Fibroblast of skin of scalp (primary cell): ENCODE results near the gene VPS54. TPM values are rescaled to one million over a fixed set of nuclear protein-coding genes. Genes with fewer than 3 reads are reported as not detected.

Experiments used
- DNase-seq: peaks from one replicate; pipeline ENCODE4 v3.0.0-alpha.2; 2013
- polyA plus RNA-seq, 2 experiments: library from polyadenylated mRNA; unstranded; fragments of 120-200 nt; gene quantifications; one replicate each; pipeline ENCODE4 v1.2.1, GENCODE V29; 2013; ENCODE audit not compliant: insufficient read length in 2 of 2

Gene VPS54, protein sequence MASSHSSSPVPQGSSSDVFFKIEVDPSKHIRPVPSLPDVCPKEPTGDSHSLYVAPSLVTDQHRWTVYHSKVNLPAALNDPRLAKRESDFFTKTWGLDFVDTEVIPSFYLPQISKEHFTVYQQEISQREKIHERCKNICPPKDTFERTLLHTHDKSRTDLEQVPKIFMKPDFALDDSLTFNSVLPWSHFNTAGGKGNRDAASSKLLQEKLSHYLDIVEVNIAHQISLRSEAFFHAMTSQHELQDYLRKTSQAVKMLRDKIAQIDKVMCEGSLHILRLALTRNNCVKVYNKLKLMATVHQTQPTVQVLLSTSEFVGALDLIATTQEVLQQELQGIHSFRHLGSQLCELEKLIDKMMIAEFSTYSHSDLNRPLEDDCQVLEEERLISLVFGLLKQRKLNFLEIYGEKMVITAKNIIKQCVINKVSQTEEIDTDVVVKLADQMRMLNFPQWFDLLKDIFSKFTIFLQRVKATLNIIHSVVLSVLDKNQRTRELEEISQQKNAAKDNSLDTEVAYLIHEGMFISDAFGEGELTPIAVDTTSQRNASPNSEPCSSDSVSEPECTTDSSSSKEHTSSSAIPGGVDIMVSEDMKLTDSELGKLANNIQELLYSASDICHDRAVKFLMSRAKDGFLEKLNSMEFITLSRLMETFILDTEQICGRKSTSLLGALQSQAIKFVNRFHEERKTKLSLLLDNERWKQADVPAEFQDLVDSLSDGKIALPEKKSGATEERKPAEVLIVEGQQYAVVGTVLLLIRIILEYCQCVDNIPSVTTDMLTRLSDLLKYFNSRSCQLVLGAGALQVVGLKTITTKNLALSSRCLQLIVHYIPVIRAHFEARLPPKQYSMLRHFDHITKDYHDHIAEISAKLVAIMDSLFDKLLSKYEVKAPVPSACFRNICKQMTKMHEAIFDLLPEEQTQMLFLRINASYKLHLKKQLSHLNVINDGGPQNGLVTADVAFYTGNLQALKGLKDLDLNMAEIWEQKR
- 19.2 TPM for polyA plus RNA-seq (2013, experiment 1 of 2; ENCODE audit: insufficient read length)
- polyA plus RNA-seq (2013, experiment 2 of 2; ENCODE audit: insufficient read length), result 19.9 TPM

GRCh38 chr2:64019083-64019974 is at the start of gene VPS54:
Gene VPS54 (minus strand): TSS chr2:64019428. CDS start chr2:63983999, 35,429 bp downstream.
- DNase-seq, result peak; percentile 75

DNA sequence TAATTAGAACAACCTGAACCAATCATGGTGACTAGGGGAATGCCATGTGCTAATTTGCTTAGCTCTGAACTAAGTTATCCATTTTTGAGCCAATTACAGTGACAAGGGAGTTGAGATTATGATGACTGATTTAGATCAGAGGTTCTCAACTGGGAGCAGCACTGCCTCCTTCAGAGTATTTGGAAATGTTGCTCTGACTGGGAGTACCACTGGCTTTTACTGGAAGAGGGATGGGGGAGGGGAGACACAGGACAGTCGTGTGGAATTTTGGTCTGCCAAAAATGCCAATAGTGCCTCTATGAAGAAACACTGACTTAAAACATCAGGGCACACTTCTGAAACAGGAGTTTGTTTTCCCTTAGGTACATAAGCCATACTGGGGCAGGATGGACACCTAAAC is 48.1 kb upstream of the VPS54 start:
- DNase-seq, result no peak

GRCh38 chr2:64065516-64065915 is 46.3 kb upstream of the VPS54 start:
- no peak for DNase-seq

DNA sequence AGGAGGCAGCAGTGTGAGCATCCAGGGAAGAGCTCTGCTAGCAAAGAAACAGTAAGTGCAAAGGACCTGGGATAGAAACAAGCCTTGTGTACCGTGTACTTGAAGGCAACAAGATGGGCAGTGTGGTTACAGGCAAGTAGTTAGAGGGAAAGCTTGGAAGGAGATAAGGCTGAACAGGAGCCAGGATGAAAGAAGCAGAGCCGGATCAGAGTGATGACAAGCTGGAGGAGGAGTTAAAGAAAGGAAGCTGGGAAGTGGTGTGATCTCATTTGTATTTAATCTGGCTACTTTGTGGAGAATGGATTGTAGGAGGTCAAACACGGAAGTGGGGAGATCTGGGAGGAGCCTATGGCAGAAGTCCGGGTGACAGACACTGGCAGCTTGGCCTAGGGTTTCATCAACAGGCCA is 44.7 kb upstream of the VPS54 start:
- peak; percentile 68 for DNase-seq

- DNase-seq, result no peak
Measured at GRCh38 chr2:64063454-64063853, 44.2 kb upstream of the VPS54 start.

DNA sequence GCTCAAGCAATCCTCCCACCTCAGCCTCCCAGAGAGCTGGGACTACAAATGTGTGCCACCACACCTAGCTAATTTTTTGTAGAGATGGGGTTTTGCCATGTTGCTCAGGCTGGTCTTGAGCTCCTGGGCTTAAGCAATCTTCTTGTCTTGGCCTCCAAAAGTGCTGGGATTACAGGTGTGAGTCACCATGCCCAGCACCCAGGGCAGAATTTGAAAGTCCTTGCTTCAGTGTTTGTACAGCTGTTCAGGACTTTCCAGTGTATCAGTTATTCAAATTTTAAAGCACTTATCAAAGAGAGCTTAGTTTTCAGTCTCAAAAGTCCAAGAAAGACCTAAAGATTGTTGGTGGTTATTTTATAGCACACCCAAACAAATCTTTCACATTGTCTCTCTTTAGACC is 43.6 kb upstream of the VPS54 start:
- DNase-seq, result peak; percentile 45

DNA sequence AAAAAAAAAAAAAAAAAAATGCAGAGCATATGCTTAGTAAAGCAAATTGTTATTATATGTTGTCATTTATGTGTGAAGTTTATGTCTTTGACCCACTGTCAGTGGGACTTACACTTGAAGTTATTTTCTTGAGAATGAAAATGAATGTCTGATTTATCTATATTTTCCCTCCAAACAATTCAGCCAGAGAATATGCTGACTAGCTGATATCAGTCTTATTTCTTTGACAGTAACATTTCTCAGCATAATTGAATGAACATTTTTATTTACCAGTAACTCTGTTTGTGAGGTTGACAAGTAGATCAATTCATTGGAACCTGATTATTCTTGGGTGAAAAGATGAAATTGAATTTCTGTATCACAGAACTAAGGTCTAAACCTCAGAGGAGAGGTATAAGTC is 40.0 kb upstream of the VPS54 start:
- DNase-seq, result no peak

GRCh38 chr2:64056021-64056420 is 36.8 kb upstream of the VPS54 start:
- no peak for DNase-seq

- no peak for DNase-seq
Measured at GRCh38 chr2:64054161-64054915, 35.1 kb upstream of the VPS54 start.

DNA sequence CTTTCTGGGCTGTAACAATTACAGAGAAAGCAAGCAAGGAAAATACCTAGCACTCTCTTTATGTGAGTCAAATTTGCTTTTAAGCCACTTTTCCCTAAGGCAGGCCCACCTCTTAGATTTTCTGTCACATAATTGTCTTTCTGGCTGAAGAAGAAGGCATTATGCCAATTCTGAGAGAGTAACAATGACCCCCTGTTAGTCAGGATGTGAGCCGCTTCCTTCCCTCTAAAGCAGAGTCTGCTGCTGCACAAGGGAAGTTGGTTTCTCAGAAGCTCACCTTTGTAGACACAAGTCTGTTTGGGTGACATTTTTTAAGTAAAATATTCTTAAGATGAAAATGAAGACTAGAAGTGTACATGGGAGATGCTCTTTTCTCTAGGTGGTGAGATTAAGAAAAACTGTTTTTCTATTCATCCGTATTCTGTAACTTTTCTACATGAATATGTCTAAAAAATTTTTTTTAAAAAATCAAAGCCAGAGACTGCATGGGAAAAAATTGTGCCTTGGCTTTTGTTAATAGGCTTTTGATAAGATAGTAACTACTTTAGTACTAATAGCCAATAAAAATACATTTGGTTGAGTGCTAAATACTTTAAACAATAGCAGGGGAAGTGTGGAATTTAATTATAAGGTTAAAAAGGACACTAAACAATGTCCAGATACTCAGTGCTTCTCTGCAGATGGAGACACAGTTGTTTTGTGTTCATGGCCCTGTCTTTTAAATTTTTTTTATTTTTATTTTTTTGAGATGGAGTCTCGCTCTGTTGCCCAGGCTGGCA is 33.4 kb upstream of the VPS54 start:
- no peak for DNase-seq

DNA sequence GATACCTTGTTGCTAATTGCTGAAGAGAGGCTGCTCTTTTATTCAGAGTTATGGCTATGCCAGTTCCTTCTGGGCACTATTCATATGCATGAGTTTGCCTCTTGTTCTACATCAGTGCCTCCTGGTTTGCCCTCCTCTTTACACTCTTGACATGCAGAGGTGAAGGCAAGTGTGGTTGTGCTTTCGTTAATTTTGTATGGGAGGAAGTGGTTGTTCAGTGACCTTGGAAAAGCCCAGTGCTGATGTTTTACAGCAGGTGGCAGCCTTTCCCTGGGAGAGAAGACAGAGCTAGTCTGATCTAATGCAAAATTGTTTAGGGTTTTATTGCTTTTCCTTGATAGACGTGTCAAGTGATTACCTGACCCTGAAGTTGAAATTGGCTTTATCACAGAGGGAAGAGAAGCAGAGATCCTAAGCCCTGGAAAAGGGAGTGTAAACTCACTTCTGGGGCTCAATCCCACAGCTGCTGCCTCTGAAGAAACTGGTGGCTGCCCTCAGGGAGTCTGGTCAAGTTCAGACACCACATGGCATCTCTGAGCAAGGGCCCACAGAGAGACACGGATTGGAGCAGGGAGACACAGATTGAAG is 30.5 kb upstream of the VPS54 start:
- peak; percentile 69 for DNase-seq

DNA sequence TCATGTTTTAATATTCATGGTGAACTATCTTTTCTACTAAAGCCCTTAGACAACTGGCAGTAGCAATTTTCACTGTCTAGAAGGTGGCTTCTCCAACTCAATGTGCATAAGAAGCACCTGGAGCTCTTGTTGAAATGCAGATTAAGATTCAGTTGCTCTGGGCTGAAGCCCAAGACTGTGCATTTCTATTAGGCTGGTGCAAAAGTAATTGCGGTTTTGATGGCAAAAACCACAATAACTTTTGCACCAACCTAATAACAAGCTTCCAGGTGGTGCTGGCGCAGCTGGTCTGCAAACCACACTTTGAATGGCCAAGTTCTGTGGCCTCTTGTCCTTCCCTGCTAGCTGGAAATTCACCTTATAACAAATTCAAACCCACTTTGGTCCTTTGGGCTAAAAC is 26.7 kb upstream of the VPS54 start:
- no peak for DNase-seq

- no peak for DNase-seq
Measured at GRCh38 chr2:64040161-64040560, 20.9 kb upstream of the VPS54 start.

DNA sequence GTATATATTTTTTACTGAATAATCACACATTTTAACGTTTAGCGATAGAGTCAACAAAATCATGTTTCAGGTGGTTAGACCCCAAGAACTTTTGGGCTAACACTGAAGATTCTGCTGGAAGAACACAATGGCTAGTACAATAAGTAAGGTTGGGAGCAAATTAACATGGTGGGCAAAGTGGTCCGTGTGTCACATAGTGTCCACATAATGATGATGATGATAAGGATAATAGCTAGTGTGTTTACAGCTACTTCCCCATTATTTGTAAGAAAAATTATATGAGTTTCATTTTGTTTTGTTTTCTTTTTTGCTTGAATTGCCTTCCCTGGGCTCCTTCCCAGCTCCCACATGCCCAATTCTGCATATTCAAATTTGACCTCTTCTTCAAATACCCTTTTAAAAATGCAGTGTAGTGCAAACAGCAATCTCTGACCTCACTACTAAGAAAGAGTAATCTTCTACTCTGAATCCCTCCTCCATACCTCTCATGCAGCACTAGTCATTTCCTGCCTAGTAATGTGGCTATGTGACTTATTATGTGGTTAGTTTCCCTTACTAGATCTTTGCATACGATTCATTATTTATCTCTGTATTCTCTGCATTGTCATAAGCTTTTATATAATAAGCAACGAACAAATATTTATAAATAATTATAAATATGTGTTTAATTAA is 16.9 kb upstream of the VPS54 start:
- DNase-seq, result peak; percentile 64

GRCh38 chr2:64035072-64035942 is 16.1 kb upstream of the VPS54 start:
- peak; percentile 18 for DNase-seq

- no peak for DNase-seq
Measured at GRCh38 chr2:64029116-64029665, 10.0 kb upstream of the VPS54 start.

DNA sequence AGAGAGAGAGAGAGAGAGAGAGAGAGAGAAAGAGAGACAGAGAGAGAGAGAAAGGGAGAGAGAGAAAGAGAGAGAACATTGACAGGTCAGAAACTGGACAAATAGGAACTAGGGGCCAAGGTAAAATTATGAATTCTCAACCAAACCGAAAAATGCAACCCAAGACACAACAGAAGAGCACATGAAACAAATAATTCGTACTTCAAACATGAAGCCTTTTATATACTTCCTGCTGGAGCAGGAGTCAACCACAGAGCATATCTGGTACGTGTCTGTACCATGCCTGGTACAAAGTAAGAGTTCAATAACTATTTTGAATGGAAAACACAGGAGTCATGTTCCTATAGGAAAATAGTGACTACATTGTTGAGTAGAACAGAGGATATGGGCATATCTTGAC is 6.5 kb upstream of the VPS54 start:
- DNase-seq, result no peak

GRCh38 chr2:64024259-64024949 is 5.2 kb upstream of the VPS54 start:
- DNase-seq, result no peak
